ENCODE results near the gene MUC5AC. TPM values are rescaled to one million over a fixed set of nuclear protein-coding genes. Genes with fewer than 3 reads are reported as not detected.

MUC5AC gene
- total RNA-seq, 1 donor from 2014 or later: 0.11 TPM

DNA sequence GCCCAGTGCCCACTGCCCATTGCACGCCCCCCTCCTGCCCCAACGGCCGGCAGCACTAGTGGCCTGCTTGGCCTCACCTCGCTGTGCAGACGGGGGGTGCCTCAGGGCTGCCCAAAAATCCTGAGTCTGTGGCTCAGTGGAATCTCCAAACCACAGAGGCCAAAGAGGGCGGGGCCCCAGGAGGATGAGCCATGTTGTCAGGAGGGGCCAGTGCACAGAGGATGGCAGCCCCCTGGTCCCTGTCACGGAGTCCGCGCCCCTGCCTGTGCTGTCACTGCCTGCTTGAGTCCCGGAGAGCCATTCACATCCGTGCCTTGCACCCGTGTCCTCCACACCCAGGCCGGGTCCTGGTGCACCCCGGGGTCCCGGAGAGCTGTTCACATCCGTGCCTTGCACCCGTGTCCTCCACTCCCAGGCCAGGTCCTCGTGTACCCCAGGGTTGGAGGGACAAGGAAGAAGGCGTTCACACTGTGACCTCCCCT lies 36.4 kb upstream of the MUC5AC start:
- intact Hi-C loops (cut with DNase I): no loop called here
- TF ChIP-seq, protein P1, sequence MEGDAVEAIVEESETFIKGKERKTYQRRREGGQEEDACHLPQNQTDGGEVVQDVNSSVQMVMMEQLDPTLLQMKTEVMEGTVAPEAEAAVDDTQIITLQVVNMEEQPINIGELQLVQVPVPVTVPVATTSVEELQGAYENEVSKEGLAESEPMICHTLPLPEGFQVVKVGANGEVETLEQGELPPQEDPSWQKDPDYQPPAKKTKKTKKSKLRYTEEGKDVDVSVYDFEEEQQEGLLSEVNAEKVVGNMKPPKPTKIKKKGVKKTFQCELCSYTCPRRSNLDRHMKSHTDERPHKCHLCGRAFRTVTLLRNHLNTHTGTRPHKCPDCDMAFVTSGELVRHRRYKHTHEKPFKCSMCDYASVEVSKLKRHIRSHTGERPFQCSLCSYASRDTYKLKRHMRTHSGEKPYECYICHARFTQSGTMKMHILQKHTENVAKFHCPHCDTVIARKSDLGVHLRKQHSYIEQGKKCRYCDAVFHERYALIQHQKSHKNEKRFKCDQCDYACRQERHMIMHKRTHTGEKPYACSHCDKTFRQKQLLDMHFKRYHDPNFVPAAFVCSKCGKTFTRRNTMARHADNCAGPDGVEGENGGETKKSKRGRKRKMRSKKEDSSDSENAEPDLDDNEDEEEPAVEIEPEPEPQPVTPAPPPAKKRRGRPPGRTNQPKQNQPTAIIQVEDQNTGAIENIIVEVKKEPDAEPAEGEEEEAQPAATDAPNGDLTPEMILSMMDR (IDR thresholded peaks at IDR 0.05): no peak
- Histone ChIP-seq H3K36me3 (no peaks in the 10 kb centered on the region), H3K27me3 (no peaks in the 10 kb centered on the region), H3K4me1 (no peaks in the 10 kb centered on the region), H3K4me3 (no peak overlapping the region), H3K27ac (no peak overlapping the region), H3K9me3 (no peaks in the 10 kb centered on the region)
- peak in 1 of 2 donors; percentile 58 for DNase-seq (ENCODE audit: low spot score in 2 of 2)

DNA sequence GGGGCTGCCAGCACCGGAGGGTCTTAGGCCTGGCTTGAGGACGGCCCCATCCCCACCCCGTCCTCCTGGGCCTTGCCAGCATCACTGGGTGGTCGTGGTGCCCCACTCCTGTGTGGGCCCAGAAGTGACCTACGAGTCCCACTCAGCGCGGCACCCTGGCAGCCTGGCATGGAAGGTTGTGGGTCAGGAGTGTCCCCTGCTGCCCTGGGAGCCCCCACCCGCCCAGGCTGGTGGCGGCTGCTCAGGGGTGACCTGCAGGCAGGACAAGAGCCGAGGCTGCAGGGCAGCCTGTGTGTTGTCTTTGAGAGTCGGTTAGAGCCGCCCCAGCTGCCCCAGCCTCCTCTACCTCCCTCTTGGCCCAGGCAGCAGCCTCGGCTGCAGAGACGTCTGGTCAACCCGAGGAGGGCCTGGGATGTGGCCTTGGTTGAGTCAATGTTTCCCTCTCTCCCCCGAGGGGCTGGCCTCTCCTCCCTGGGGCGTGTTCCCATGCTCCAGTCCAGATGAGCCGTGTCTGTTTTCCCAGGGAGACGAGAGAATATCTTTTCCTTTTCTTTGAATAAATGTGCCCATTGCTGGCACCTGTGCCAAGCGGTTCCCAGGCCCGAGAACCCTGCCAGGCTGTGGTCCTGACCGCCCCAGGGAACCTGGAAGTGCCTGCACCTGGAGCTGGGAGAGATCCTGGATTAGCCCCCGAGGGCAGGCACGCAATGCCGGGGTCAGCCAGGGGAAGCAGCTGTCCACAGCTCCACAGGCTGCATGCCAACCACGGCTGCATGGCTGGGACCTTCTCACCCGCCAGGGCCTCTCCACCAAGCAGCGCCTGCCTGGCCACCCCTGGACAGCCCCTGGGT lies 35.7 kb upstream of the MUC5AC start:
- peak in 1 of 2 donors; percentile 38 for DNase-seq (ENCODE audit: low spot score in 2 of 2)
- Histone ChIP-seq H3K4me3 (no peak overlapping the region), H3K36me3 (no peaks in the 10 kb centered on the region), H3K27me3 (no peaks in the 10 kb centered on the region), H3K9me3 (no peaks in the 10 kb centered on the region), H3K4me1 (no peaks in the 10 kb centered on the region), H3K27ac (no peak overlapping the region)
- intact Hi-C loops (cut with DNase I): no loop called here
- TF ChIP-seq, protein P1 (IDR thresholded peaks at IDR 0.05): no peak

DNA sequence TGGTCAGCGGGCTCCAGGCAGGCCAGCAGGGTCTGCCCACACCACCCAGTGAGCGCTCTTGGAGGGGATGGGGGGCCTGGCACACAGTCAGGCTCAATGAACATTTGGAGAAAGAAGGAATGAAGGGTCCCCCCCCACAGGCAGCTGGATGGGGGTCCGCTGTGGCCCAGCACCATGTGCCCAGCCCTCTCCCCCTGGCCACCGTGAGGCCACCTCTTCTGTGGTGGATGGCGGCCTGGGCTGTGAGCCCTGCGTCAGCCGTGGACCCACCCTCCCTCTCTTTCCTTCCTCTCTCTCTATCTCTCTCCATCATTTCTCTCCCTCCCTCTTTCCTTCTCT lies 35.1 kb upstream of the MUC5AC start:
- no peaks in the 10 kb centered on the region for H3K36me3 ChIP-seq
- H3K4me3 ChIP-seq: no peak overlapping the region
- no peaks in the 10 kb centered on the region for H3K9me3 ChIP-seq
- TF ChIP-seq, protein P1 (IDR thresholded peaks at IDR 0.05): no peak
- no peak overlapping the region for H3K27ac ChIP-seq
- H3K27me3 ChIP-seq: no peaks in the 10 kb centered on the region
- intact Hi-C loops (cut with DNase I): no loop called here
- H3K4me1 ChIP-seq: no peaks in the 10 kb centered on the region
- peak in 1 of 2 donors; percentile 33 for DNase-seq (ENCODE audit: low spot score in 2 of 2)

DNA sequence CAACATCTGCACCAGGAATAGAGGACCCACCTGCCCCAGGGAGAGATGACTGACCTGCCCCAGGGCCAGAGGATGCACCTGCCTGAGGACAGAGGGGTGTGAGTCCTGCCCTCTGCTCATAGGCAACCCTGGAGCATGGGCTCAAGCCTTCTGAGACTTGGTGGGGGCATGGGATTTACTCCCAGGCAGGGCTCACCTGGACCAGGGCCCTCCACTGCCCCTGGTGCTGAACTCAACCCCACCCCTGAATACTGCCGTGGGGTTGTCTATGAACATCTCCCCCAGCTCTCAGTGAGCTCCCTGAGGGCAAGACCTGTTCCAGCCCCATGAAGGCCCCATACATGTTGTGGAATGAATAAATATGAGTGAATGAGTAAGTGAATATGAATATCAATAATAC lies 33.8 kb upstream of the MUC5AC start:
- DNase-seq (ENCODE audit: low spot score in 2 of 2): no peak
- no peaks in the 10 kb centered on the region for H3K27me3 ChIP-seq

DNA sequence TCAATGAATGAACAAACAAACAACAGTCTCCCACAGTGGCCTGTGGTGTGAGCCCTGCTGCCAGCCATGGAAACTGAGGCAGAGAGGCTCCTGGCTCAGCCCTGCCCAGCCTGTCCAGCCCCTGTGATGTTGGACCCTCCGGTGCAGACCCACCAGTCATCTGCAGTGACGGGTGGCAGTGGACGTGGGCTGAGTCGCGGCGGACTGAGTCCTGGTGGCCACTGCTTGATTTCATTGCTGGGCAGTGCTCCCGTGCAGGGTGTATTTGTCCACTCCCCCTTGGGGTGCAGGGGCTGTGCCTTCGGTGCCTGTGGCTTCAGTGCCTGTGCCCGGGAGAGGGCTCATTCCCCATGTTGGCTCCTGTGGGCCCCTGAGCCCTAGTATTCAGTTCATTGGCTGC lies 31.9 kb upstream of the MUC5AC start:
- Histone ChIP-seq H3K9me3 (no peaks in the 10 kb centered on the region), H3K4me3 (no peak overlapping the region), H3K27ac (no peak overlapping the region), H3K27me3 (no peaks in the 10 kb centered on the region), H3K4me1 (no peaks in the 10 kb centered on the region), H3K36me3 (no peaks in the 10 kb centered on the region)
- TF ChIP-seq, protein P1 (IDR thresholded peaks at IDR 0.05): no peak
- intact Hi-C loops (cut with DNase I): no loop called here
- peak in 1 of 2 donors; percentile 35 for DNase-seq (ENCODE audit: low spot score in 2 of 2)

More for the DNA sequence above, 33.8 kb upstream of the MUC5AC start:
- Histone ChIP-seq H3K4me1 (no peaks in the 10 kb centered on the region), H3K9me3 (no peaks in the 10 kb centered on the region), H3K36me3 (no peaks in the 10 kb centered on the region), H3K4me3 (no peak overlapping the region), H3K27ac (no peak overlapping the region)
- TF ChIP-seq, protein P1 (IDR thresholded peaks at IDR 0.05): no peak
- intact Hi-C loops (cut with DNase I): no loop called here

Measured in ascending aorta (tissue), 2 donors.